HEK293 (cell line): Measurements from ENCODE around the gene OR4E2.

ENCODE experiments used
- CTCF ChIA-PET: fragments of 350-600 bp; formaldehyde crosslinking; extraction: SDS; loops from one replicate; lab custom pipeline; 2021; ENCODE audit warnings: antibody characterized with exemption; lab: Yijun Ruan, JAX
- POLR2A ChIA-PET: fragments of 300-600 bp; formaldehyde crosslinking; extraction: SDS; loops from one replicate; lab custom pipeline; 2020; ENCODE audit warnings: antibody characterized with exemption, inconsistent platforms; lab: Yijun Ruan, JAX
- H3K27ac ChIP-seq: fragments of 200-500 bp; sonication (Bioruptor generic); 2 replicates; pipeline ENCODE4 v1.5.1; 2014; ENCODE audit warnings: low read depth, low read length, control low read depth, inconsistent platforms; ENCODE audit errors: extremely low read depth
- H3K36me3 ChIP-seq, 2 experiments: fragments of 200-500 bp in 1 of 2; sonication (Bioruptor generic) in 1 of 2; 1 replicate in 1 of 2; 2 replicates in 1 of 2; pipeline ENCODE4 v1.5.1; 2014 to 2017; ENCODE audit warnings: inconsistent platforms in 2 of 2, low read length in 2 of 2; ENCODE audit not compliant: control insufficient read depth in 2 of 2, insufficient read depth in 1 of 2
- H3K4me1 ChIP-seq: fragments of 200-500 bp; sonication (Bioruptor generic); 2 replicates; pipeline ENCODE4 v1.5.1; 2014; ENCODE audit warnings: mild to moderate bottlenecking, low read length, inconsistent platforms; ENCODE audit not compliant: control insufficient read depth, insufficient read depth
- H3K4me3 ChIP-seq: 2 replicates; pipeline ENCODE4 v1.5.1; 2011; ENCODE audit warnings: low read depth, mild to moderate bottlenecking, control low read depth, low read length, moderate library complexity
- H3K9me3 ChIP-seq: fragments of 200-500 bp; sonication (Bioruptor generic); 2 replicates; pipeline ENCODE4 v1.5.1; 2014; ENCODE audit warnings: low read depth, low read length, inconsistent platforms; ENCODE audit not compliant: control insufficient read depth, insufficient read depth
- PRDM1 ChIP-seq: fragments of 450-650 bp; formaldehyde crosslinking; IDR thresholded peaks from 2 replicates; pipeline ENCODE4; 2016; ENCODE audit warnings: missing biosample characterization, missing genetic modification characterization
- ZNF121 ChIP-seq: fragments of 450-650 bp; formaldehyde crosslinking; IDR thresholded peaks from 2 replicates; pipeline ENCODE4 v1.5.1; 2016; ENCODE audit warnings: missing biosample characterization, missing genetic modification characterization
- ZNF138 ChIP-seq: fragments of 450-650 bp; formaldehyde crosslinking; IDR thresholded peaks from 2 replicates; pipeline ENCODE4 v1.5.1; 2016; ENCODE audit warnings: missing biosample characterization, missing genetic modification characterization, borderline replicate concordance
- ZNF157 ChIP-seq: fragments of 450-650 bp; formaldehyde crosslinking; IDR thresholded peaks from 2 replicates; pipeline ENCODE4 v1.5.1; 2016; ENCODE audit warnings: missing biosample characterization, missing genetic modification characterization
- ZNF16 ChIP-seq: fragments of 450-650 bp; formaldehyde crosslinking; IDR thresholded peaks from 2 replicates; pipeline ENCODE4 v1.5.1; 2016; ENCODE audit warnings: low read depth, missing biosample characterization, missing genetic modification characterization
- ZNF19 ChIP-seq: fragments of 450-650 bp; formaldehyde crosslinking; IDR thresholded peaks from 2 replicates; pipeline ENCODE4; 2016; ENCODE audit warnings: missing biosample characterization, missing genetic modification characterization, low read depth
- ZNF202 ChIP-seq: fragments of 450-650 bp; formaldehyde crosslinking; IDR thresholded peaks from 2 replicates; pipeline ENCODE4 v1.5.1; 2016; ENCODE audit warnings: missing biosample characterization, missing genetic modification characterization, borderline replicate concordance
- ZNF223 ChIP-seq: fragments of 450-650 bp; formaldehyde crosslinking; IDR thresholded peaks from 2 replicates; pipeline ENCODE4 v1.5.1; 2016; ENCODE audit warnings: missing biosample characterization, missing genetic modification characterization
- ZNF274 ChIP-seq, 2 experiments: fragments of 200-500 bp in 1 of 2; fragments of 450-650 bp in 1 of 2; sonication (Bioruptor generic) in 1 of 2; formaldehyde crosslinking in 1 of 2; IDR thresholded peaks; 2 replicates each; pipeline versions ENCODE4 v1.5.1 to v1.6.1; 2014 to 2016; ENCODE audit warnings: borderline replicate concordance in 1 of 2, inconsistent platforms in 1 of 2, low read length in 1 of 2, missing biosample characterization in 1 of 2, missing genetic modification characterization in 1 of 2
- ZNF423 ChIP-seq: fragments of 450-650 bp; formaldehyde crosslinking; IDR thresholded peaks from 2 replicates; pipeline ENCODE4 v1.5.1; 2016; ENCODE audit warnings: missing biosample characterization, missing genetic modification characterization
- ZNF501 ChIP-seq: fragments of 450-650 bp; formaldehyde crosslinking; IDR thresholded peaks from 2 replicates; pipeline ENCODE4 v1.5.1; 2016; ENCODE audit warnings: missing biosample characterization, missing genetic modification characterization
- ZNF529 ChIP-seq: fragments of 450-650 bp; formaldehyde crosslinking; IDR thresholded peaks from 2 replicates; pipeline ENCODE4 v1.5.1; 2017; ENCODE audit warnings: missing genetic modification characterization, missing biosample characterization; ENCODE audit not compliant: insufficient replicate concordance
- ZNF629 ChIP-seq: fragments of 450-650 bp; formaldehyde crosslinking; IDR thresholded peaks from 2 replicates; pipeline ENCODE4 v1.5.1; 2017; ENCODE audit warnings: missing biosample characterization, missing genetic modification characterization
- ZNF645 ChIP-seq: fragments of 450-650 bp; formaldehyde crosslinking; IDR thresholded peaks from 2 replicates; pipeline ENCODE4; 2016; ENCODE audit warnings: missing biosample characterization, missing genetic modification characterization
- ZSCAN16 ChIP-seq: fragments of 450-650 bp; formaldehyde crosslinking; IDR thresholded peaks from 2 replicates; pipeline ENCODE4 v1.5.1; 2016; ENCODE audit warnings: missing biosample characterization, missing genetic modification characterization
- ZSCAN4 ChIP-seq: fragments of 450-650 bp; formaldehyde crosslinking; IDR thresholded peaks from 2 replicates; pipeline ENCODE4 v1.5.1; 2017; ENCODE audit warnings: missing biosample characterization, missing genetic modification characterization
- TF ChIP-seq, protein P1 (sequence below): fragments of 450-650 bp; formaldehyde crosslinking; IDR thresholded peaks from 2 replicates; pipeline ENCODE4 v1.5.1; 2016; ENCODE audit warnings: missing biosample characterization, missing genetic modification characterization, borderline replicate concordance

Gene OR4E2

GRCh38 chr14:21654215-21654614 is 580 bp downstream of the OR4E2 start:
- no peaks in the 10 kb centered on the region for H3K4me1 ChIP-seq
- ChIA-PET CTCF (no interaction called here), POLR2A (no interaction called here)

DNA sequence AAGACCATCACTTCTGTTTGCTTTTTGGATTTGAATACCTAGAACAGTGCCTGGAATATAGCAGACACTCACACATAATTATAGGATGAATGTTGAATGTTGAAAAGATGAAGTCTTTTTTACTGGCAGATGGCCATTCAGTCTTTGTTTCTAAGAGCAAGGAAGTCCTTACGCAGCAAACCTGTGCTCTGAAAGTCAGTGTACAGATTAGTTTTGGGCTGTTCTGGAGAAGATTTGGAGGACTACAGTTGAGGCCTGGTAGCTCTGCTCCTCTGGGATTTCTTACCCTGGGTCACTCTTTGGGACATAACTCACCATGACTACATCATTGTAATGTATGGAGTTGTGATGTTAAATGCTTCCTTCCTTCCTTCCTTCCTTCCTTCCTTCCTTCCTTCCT is 3.3 kb downstream of the OR4E2 start:
- Histone ChIP-seq H3K4me1 (no peaks in the 10 kb centered on the region), H3K27ac (no peak overlapping the region), H3K9me3 (no peaks in the 10 kb centered on the region), H3K36me3 (no peaks in the 10 kb centered on the region), H3K4me3 (no peak overlapping the region)
- ChIA-PET POLR2A (no interaction called here), CTCF (no interaction called here)
- no peak for TF ChIP-seq ZNF121 (tag by site-specific recombination)

More at GRCh38 chr14:21654215-21654614, 580 bp downstream of the OR4E2 start:
- H3K9me3 ChIP-seq, result no peaks in the 10 kb centered on the region
- no peak overlapping the region for H3K4me3 ChIP-seq
- no peak overlapping the region for H3K27ac ChIP-seq
- TF ChIP-seq ZNF274 (IDR thresholded peaks at IDR 0.05; ENCODE audit: low read length) (no peak), ZNF274 (tag by site-specific recombination; IDR thresholded peaks at IDR 0.05; ENCODE audit: borderline replicate concordance) (no peak), ZSCAN4 (tag by site-specific recombination) (peak; percentile 99)
- TF ChIP-seq, all 188 proteins: peak for 1
- H3K36me3 ChIP-seq, result no peaks in the 10 kb centered on the region

- ChIA-PET CTCF (interaction anchor here (1.3 kb wide), 1 partner anchor 66 kb away, joined by 4 read pairs; no protein-coding TSS in a partner anchor), POLR2A (no interaction called here)
- Histone ChIP-seq H3K4me1 (peaks cover 3% of the 10 kb centered on the region; the same call in 1 of the 2 replicates), H3K4me3 (no peak overlapping the region), H3K36me3 (no peaks in the 10 kb centered on the region), H3K27ac (no peak overlapping the region), H3K9me3 (no peaks in the 10 kb centered on the region)
- TF ChIP-seq ZNF16 (tag by site-specific recombination) (no peak), ZNF223 (no peak), ZNF645 (tag by site-specific recombination) (no peak), ZNF529 (tag by site-specific recombination) (no peak), PRDM1 (no peak), ZNF501 (tag by site-specific recombination) (no peak), ZNF202 (tag by site-specific recombination) (no peak), ZNF19 (tag by site-specific recombination) (no peak), ZNF629 (tag by site-specific recombination) (peak; percentile 51; the same call in 1 of the 2 replicates), ZNF423 (tag by site-specific recombination) (no peak), ZNF138 (tag by site-specific recombination) (no peak), ZSCAN4 (tag by site-specific recombination) (no peak), ZSCAN16 (tag by site-specific recombination) (no peak), ZNF157 (tag by site-specific recombination) (no peak)
- TF ChIP-seq, protein P1, sequence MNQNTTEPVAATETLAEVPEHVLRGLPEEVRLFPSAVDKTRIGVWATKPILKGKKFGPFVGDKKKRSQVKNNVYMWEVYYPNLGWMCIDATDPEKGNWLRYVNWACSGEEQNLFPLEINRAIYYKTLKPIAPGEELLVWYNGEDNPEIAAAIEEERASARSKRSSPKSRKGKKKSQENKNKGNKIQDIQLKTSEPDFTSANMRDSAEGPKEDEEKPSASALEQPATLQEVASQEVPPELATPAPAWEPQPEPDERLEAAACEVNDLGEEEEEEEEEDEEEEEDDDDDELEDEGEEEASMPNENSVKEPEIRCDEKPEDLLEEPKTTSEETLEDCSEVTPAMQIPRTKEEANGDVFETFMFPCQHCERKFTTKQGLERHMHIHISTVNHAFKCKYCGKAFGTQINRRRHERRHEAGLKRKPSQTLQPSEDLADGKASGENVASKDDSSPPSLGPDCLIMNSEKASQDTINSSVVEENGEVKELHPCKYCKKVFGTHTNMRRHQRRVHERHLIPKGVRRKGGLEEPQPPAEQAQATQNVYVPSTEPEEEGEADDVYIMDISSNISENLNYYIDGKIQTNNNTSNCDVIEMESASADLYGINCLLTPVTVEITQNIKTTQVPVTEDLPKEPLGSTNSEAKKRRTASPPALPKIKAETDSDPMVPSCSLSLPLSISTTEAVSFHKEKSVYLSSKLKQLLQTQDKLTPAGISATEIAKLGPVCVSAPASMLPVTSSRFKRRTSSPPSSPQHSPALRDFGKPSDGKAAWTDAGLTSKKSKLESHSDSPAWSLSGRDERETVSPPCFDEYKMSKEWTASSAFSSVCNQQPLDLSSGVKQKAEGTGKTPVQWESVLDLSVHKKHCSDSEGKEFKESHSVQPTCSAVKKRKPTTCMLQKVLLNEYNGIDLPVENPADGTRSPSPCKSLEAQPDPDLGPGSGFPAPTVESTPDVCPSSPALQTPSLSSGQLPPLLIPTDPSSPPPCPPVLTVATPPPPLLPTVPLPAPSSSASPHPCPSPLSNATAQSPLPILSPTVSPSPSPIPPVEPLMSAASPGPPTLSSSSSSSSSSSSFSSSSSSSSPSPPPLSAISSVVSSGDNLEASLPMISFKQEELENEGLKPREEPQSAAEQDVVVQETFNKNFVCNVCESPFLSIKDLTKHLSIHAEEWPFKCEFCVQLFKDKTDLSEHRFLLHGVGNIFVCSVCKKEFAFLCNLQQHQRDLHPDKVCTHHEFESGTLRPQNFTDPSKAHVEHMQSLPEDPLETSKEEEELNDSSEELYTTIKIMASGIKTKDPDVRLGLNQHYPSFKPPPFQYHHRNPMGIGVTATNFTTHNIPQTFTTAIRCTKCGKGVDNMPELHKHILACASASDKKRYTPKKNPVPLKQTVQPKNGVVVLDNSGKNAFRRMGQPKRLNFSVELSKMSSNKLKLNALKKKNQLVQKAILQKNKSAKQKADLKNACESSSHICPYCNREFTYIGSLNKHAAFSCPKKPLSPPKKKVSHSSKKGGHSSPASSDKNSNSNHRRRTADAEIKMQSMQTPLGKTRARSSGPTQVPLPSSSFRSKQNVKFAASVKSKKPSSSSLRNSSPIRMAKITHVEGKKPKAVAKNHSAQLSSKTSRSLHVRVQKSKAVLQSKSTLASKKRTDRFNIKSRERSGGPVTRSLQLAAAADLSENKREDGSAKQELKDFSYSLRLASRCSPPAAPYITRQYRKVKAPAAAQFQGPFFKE, result no peak
Measured at GRCh38 chr14:21668377-21668776, 14.7 kb downstream of the OR4E2 start.
